Hepatic stellate cell (primary cell): ENCODE data around the gene IP6K2.
"Not testable (repeated sequence)": the region's sequence is repeated elsewhere in the genome, so short reads cannot be mapped to it uniquely, and the experiment has no call there.

Experiments
- DNase-seq: peaks from one replicate; pipeline ENCODE4 v3.0.0; 2011; ENCODE audit warnings: low spot score

Gene IP6K2

GRCh38 chr3:48727511-48727910 is 10.5 kb upstream of the IP6K2 start:
- no peak for DNase-seq

GRCh38 chr3:48725185-48725855 is 8.3 kb upstream of the IP6K2 start:
- DNase-seq, result not testable (repeated sequence)

- no peak for DNase-seq
Observed at GRCh38 chr3:48723725-48724124, 6.7 kb upstream of the IP6K2 start.

- not testable (repeated sequence) for DNase-seq
Observed at GRCh38 chr3:48723293-48723692, 6.3 kb upstream of the IP6K2 start.

GRCh38 chr3:48716508-48716981 is 476 bp downstream of the IP6K2 start:
- no peak for DNase-seq

- DNase-seq, result peak; percentile 48
Observed at GRCh38 chr3:48715174-48715800, 1.7 kb downstream of the IP6K2 start.

- no peak for DNase-seq
Observed at GRCh38 chr3:48711727-48712126, 5.3 kb downstream of the IP6K2 start.

- no peak for DNase-seq
Observed at GRCh38 chr3:48709051-48709461, 8.0 kb downstream of the IP6K2 start.

- no peak for DNase-seq
Observed at GRCh38 chr3:48708481-48708889, 8.5 kb downstream of the IP6K2 start.

GRCh38 chr3:48707157-48707556 is 9.9 kb downstream of the IP6K2 start:
- no peak for DNase-seq

GRCh38 chr3:48702320-48702920 is 14.6 kb downstream of the IP6K2 start:
- no peak for DNase-seq

- no peak for DNase-seq
Observed at GRCh38 chr3:48700731-48701405, 16.2 kb downstream of the IP6K2 start.

GRCh38 chr3:48698891-48699290 is 18.1 kb downstream of the IP6K2 start:
- no peak for DNase-seq

GRCh38 chr3:48697952-48698351 is 19.1 kb downstream of the IP6K2 start:
- DNase-seq, result no peak

GRCh38 chr3:48696601-48697000 is 20.4 kb downstream of the IP6K2 start:
- DNase-seq, result no peak

- no peak for DNase-seq
Observed at GRCh38 chr3:48696156-48696555, 20.9 kb downstream of the IP6K2 start.

- peak; percentile 59 for DNase-seq
Observed at GRCh38 chr3:48695393-48695753, 21.6 kb downstream of the IP6K2 start.

- DNase-seq, result peak; percentile 87
Observed at GRCh38 chr3:48694610-48695392, 22.2 kb downstream of the IP6K2 start.

- DNase-seq, result no peak
Observed at GRCh38 chr3:48693826-48694225, 23.2 kb downstream of the IP6K2 start.

GRCh38 chr3:48692551-48692950 is 24.5 kb downstream of the IP6K2 start:
- no peak for DNase-seq

- DNase-seq, result no peak
Observed at GRCh38 chr3:48690846-48691458, 26.1 kb downstream of the IP6K2 start.

GRCh38 chr3:48689384-48689783 is 27.6 kb downstream of the IP6K2 start:
- no peak for DNase-seq
